Measurements from ENCODE around the gene CANT1. TPM values are rescaled to one million over a fixed set of nuclear protein-coding genes. Genes with fewer than 3 reads are reported as not detected.

CANT1 gene
- total and polyA plus RNA-seq, 2 experiments from 2014 or later: 33.0 to 36.1 TPM

DNA sequence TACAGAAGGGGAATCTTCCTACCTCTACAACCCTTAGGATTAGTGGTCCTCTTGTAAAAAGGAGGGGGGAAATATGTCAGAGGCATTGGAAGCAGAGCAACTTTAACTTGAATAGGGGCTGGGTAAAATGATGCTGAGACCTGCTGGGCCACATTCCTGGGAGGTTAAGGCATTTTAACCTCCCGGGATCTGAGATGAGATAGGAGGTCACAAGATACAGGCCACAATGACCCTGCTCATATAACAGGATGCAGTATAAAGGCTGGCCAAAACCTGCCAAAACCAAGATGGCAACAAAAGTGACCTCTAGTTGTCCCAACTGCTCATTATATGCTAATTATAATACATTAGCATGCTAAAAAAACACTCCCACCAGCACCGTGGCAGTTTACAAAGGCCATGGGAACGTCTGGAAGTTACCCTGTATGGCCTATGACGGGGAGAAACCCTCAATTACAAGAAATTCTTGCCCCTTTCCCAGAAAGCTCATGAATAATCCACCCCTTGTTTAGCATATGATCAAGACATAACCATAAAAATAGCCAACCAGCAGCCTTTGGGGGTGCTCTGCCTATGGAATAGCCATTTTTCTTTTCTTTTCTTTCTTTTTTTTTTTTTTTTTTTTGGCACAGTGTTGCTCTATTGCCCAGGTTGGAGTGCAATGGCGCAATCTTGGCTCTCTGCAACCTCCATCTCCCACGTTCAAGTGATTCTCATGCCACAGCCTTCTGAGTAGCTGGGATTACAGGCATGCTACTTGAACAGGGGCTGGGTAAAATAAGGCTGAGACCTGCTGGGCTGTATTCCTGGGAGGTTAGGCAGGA, 8.2 kb upstream of the CANT1 start:
- no peak for DNase-seq (ENCODE audit: low spot score)
- Histone ChIP-seq H3K27ac (no peak overlapping the region), H3K4me1 (ENCODE audit: insufficient read depth) (peaks cover 22% of the 10 kb centered on the region), H4K20me1 (ENCODE audit: insufficient read depth, poor library complexity, severe bottlenecking) (no peaks in the 10 kb centered on the region), H3K4me2 (no peak overlapping the region), H3K9me3 (ENCODE audit: low read depth) (peaks cover 7% of the 10 kb centered on the region), H3K36me3 (replicated peaks; ENCODE audit: insufficient read depth, low read depth) (no peaks in the 10 kb centered on the region), H3K27me3 (no peaks in the 10 kb centered on the region), H2AFZ (no peak overlapping the region), H3K4me3 (no peak overlapping the region), H3K79me2 (no peaks in the 10 kb centered on the region), H3K9me2 (replicated peaks; ENCODE audit: insufficient read depth) (no peaks in the 10 kb centered on the region)
- TF ChIP-seq EZH2 (IDR thresholded peaks at IDR 0.05; ENCODE audit: borderline replicate concordance) (no peak), EZH2phosphoT487 (IDR thresholded peaks at IDR 0.05; ENCODE audit: low read depth, severe bottlenecking, unreplicated experiment) (no peak)
- TF ChIP-seq, protein P1, sequence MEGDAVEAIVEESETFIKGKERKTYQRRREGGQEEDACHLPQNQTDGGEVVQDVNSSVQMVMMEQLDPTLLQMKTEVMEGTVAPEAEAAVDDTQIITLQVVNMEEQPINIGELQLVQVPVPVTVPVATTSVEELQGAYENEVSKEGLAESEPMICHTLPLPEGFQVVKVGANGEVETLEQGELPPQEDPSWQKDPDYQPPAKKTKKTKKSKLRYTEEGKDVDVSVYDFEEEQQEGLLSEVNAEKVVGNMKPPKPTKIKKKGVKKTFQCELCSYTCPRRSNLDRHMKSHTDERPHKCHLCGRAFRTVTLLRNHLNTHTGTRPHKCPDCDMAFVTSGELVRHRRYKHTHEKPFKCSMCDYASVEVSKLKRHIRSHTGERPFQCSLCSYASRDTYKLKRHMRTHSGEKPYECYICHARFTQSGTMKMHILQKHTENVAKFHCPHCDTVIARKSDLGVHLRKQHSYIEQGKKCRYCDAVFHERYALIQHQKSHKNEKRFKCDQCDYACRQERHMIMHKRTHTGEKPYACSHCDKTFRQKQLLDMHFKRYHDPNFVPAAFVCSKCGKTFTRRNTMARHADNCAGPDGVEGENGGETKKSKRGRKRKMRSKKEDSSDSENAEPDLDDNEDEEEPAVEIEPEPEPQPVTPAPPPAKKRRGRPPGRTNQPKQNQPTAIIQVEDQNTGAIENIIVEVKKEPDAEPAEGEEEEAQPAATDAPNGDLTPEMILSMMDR (IDR thresholded peaks at IDR 0.05; ENCODE audit: poor library complexity): no peak
- WGBS (ENCODE audit: low lambda C conversion rate, missing lambda C conversion rate): 53% methylated on average over 6 of the region's 6 CpGs

DNA sequence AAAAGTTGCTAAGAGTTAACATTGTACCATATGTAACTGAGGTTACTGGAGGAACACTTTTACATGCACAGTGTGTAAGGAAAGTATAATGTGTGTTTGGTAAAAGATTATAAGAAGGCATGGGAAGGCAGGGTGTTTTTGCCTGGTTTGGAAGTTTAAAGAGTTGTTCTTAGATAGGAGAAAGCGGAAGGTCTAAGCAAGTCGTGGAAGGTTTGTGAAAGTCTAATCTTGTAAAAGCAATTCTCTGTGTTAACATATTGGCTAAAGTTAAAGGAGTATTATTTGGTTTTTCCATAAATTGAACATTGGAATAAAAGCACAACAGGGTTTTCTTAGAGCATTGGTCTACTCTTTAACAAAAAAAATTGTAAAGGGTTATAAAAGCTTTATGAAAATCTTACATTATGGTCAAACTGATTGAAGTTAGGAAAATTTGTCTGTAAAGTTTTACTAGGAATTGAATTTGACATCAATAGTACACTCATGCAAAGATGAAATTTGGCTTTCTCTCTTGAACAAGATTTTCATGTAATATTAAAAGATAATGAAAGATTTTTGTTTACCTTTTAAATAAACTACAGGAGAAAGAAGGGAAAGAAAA, 4.7 kb upstream of the CANT1 start:
- Histone ChIP-seq H3K27ac (no peak overlapping the region), H3K4me2 (no peak overlapping the region), H3K9me3 (ENCODE audit: low read depth) (peaks cover 7% of the 10 kb centered on the region), H4K20me1 (ENCODE audit: insufficient read depth, poor library complexity, severe bottlenecking) (no peaks in the 10 kb centered on the region), H3K4me3 (no peak overlapping the region), H3K79me2 (peaks cover 2% of the 10 kb centered on the region), H2AFZ (no peak overlapping the region), H3K9me2 (replicated peaks; ENCODE audit: insufficient read depth) (no peaks in the 10 kb centered on the region), H3K4me1 (ENCODE audit: insufficient read depth) (peaks cover 17% of the 10 kb centered on the region), H3K27me3 (no peaks in the 10 kb centered on the region), H3K36me3 (replicated peaks; ENCODE audit: insufficient read depth, low read depth) (no peaks in the 10 kb centered on the region)
- no peak for DNase-seq (ENCODE audit: low spot score)
- 78% methylated on average over 2 of the region's 2 CpGs for WGBS (ENCODE audit: low lambda C conversion rate, missing lambda C conversion rate)
- TF ChIP-seq EZH2phosphoT487 (IDR thresholded peaks at IDR 0.05; ENCODE audit: low read depth, severe bottlenecking, unreplicated experiment): no peak
- no peak for TF ChIP-seq EZH2 (IDR thresholded peaks at IDR 0.05; ENCODE audit: borderline replicate concordance)
- TF ChIP-seq, protein P1 (IDR thresholded peaks at IDR 0.05; ENCODE audit: poor library complexity): no peak

DNA sequence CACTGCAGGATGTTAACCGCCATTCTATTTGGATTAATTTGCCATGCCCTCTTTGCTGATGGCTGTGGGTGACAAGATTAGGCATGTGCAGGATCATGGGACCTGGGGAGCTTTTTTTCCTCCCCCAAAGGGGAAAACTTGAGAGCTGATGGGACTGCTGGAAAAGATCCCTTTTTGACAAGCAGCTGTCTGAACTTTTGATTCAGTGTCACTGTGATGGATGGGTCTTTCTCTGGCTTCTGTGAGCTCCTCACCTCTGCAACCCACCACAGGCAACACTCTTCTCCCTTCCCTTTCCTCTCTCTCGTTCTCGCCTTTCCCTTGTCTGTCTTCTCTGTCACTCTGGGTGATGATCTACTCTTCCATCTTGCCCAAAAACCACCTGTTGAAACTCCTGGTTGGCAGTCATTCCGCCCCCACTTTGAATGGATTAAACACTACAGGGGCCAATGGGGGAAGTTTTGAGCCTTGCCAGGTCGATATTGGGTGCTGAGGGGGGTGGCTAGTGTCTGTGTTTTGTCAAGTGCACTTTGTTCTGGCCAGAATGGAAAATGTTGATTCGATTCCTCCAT, 3.1 kb upstream of the CANT1 start:
- TF ChIP-seq, protein P1 (IDR thresholded peaks at IDR 0.05; ENCODE audit: poor library complexity): no peak
- no peak for TF ChIP-seq EZH2 (IDR thresholded peaks at IDR 0.05; ENCODE audit: borderline replicate concordance)
- TF ChIP-seq EZH2phosphoT487 (IDR thresholded peaks at IDR 0.05; ENCODE audit: low read depth, severe bottlenecking, unreplicated experiment): no peak
- 79% methylated on average over 6 of the region's 6 CpGs for WGBS (ENCODE audit: low lambda C conversion rate, missing lambda C conversion rate)
- no peaks in the 10 kb centered on the region for H3K9me2 ChIP-seq (replicated peaks; ENCODE audit: insufficient read depth)

More for the DNA sequence above, 3.1 kb upstream of the CANT1 start:
- Histone ChIP-seq H3K9me3 (ENCODE audit: low read depth) (peaks cover 7% of the 10 kb centered on the region), H3K4me2 (no peak overlapping the region), H3K36me3 (replicated peaks; ENCODE audit: insufficient read depth, low read depth) (no peaks in the 10 kb centered on the region), H3K27ac (no peak overlapping the region), H3K79me2 (peaks cover 18% of the 10 kb centered on the region), H3K27me3 (no peaks in the 10 kb centered on the region), H4K20me1 (ENCODE audit: insufficient read depth, poor library complexity, severe bottlenecking) (peaks cover 4% of the 10 kb centered on the region), H3K4me1 (ENCODE audit: insufficient read depth) (peaks cover 22% of the 10 kb centered on the region), H3K4me3 (no peak overlapping the region), H2AFZ (no peak overlapping the region)
- no peak for DNase-seq (ENCODE audit: low spot score)

All from hepatocyte (in vitro differentiated cells).